Transverse colon (tissue), 4 donors: ENCODE results near the gene OR1I1.

ENCODE experiments used
- CTCF ChIP-seq, 5 experiments: fragments of 200-600 bp in 3 of 5; fragments of 450-650 bp in 2 of 5; sonication (generic) in 3 of 5; IDR thresholded peaks; 1 replicate in 2 of 5; 2 replicates in 3 of 5; pipeline ENCODE4 v1.5.1; 2016 to 2017; ENCODE audit warnings: antibody characterized with exemption in 5 of 5, inconsistent platforms in 3 of 5, mild to moderate bottlenecking in 2 of 5, moderate library complexity in 1 of 5
- EP300 ChIP-seq: sonication (generic); formaldehyde crosslinking; IDR thresholded peaks from one replicate; pipeline ENCODE4 v1.6.1; 2017; ENCODE audit warnings: antibody characterized with exemption, low read depth
- POLR2A ChIP-seq: fragments of 450-650 bp; IDR thresholded peaks from one replicate; pipeline ENCODE4 v1.6.1; 2016; ENCODE audit warnings: antibody characterized with exemption, mild to moderate bottlenecking, moderate library complexity
- POLR2AphosphoS5 ChIP-seq, 3 donors: sonication (generic); formaldehyde crosslinking; IDR thresholded peaks; one replicate each; pipeline ENCODE4 v1.6.1; 2016; ENCODE audit warnings: antibody characterized with exemption in 3 of 3

GRCh38 chr19:15081911-15082310 lies at the start of gene OR1I1:
- TF ChIP-seq CTCF (IDR thresholded peaks at IDR 0.05) (no peak), POLR2A (no peak), EP300 (no peak), POLR2AphosphoS5 (IDR thresholded peaks at IDR 0.05) (no peak)
